ELF-1 (cell line): ENCODE measurements around the gene PPAN.
A peak's percentile ranks its signal among the peaks of the same experiment; 100 is the strongest.

Experiments
- DNase-seq: peaks from one replicate; pipeline ENCODE4 v3.0.0-alpha.2; 2016; ENCODE audit warnings: low read depth, low spot score

PPAN gene, protein sequence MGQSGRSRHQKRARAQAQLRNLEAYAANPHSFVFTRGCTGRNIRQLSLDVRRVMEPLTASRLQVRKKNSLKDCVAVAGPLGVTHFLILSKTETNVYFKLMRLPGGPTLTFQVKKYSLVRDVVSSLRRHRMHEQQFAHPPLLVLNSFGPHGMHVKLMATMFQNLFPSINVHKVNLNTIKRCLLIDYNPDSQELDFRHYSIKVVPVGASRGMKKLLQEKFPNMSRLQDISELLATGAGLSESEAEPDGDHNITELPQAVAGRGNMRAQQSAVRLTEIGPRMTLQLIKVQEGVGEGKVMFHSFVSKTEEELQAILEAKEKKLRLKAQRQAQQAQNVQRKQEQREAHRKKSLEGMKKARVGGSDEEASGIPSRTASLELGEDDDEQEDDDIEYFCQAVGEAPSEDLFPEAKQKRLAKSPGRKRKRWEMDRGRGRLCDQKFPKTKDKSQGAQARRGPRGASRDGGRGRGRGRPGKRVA

DNA sequence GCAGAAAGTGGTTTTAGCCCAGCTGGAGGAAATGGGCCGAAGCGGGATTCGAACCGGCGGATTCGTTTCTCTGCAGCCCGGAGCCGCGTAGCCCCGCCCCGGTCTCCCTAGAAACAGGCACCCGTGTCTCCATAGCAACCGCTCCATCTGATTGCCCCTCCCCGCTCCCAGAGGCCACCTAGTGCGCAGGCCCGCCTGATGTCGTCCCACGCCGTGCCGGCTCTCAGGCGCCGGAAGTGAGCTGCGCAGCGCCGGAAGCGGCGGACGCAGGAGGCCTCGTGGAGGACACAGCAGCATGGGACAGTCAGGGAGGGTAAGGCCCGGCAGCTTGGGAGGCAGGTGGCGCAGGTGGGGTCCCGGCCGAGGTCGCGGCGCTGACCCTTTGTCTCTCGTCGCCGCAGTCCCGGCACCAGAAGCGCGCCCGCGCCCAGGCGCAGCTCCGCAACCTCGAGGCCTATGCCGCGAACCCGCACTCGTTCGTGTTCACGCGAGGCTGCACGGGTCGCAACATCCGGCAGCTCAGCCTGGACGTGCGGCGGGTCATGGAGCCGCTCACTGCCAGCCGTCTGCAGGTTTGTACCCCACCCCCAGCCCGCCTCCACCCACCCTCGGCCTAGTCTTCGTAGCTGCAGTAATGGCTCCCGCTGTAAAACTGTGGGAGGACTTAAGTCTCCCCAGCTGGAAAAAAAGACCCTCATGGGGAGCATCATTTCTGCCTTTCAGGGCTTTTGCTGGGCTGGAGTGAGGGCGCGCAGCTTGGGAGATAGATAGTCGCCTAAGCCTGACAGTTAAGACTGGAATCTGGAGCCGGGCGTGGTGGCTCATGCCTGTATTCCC lies at the start of gene PPAN:
PPAN (plus strand) TSS at position 263 of the 837 bp plus-strand sequence; CDS start at position 296, 33 bp downstream.
- DNase-seq: peak; percentile 98

DNA sequence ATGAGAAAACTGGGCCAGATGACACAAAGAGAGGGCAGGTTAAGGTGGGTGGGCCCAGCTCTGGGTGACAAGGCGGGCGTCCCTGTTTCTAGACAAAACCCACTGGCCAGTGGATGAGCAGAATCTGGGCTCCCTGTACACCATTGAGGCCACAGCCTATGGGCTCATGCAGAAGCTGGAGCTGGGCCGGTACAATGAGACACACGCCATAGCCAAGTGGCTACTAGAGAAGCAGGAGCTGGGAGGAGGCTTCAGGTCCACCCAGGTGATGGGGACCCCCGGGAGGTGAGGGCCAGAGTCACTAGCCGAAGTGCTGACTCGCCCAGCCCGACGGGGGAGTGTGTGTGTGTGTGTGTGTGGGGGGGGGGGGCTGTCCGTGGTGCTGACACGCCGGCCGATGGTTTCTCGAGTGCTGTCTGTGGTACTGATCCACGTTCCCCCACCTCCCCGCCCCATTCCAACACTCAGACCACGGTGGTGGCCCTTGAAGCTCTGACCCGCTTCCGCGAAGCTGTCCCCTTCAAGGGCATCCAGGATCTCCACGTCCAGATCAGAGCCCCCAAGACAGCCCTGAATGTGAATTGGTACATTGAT lies 44.3 kb upstream of the PPAN start:
- DNase-seq: peak; percentile 55

DNA sequence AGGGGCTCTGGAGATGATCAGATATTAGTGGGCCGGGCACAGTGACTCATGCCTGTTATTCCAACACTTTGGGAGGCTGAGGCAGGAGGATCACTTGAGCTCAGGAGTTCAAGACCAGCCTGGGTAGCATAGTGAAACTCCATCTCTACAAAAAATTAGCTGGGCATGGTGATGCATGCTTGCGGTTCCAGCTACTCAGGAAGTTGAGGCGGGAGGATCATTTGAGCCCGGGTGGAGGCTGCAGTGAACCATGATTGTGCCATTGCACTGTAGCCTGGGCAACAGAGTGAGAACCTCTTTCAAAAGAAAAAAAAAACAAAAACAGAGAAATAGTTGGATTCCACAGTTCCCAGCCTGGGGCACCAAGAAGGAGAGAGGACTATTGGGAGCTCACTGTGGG lies 38.0 kb upstream of the PPAN start:
- DNase-seq: no peak

DNA sequence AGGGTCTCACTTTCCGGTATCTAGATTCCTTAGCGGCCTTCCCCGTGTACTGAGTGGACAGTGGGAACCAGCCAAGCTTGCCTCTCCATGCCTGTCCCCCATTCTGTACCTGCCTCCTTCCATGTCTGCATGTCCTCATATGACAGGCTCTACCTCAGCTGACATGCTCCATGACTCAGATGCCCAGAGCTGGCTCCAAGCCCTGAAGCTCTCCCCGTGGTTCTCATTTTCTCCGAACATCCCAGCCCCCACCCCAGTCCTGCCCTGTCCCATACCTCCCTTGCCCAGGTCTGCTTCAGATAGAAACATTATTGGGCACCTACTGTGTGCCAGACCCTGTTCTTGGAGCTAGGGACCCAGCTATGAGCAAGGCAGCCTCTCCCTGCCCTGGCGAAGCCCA lies 37.1 kb upstream of the PPAN start:
- DNase-seq: no peak

DNA sequence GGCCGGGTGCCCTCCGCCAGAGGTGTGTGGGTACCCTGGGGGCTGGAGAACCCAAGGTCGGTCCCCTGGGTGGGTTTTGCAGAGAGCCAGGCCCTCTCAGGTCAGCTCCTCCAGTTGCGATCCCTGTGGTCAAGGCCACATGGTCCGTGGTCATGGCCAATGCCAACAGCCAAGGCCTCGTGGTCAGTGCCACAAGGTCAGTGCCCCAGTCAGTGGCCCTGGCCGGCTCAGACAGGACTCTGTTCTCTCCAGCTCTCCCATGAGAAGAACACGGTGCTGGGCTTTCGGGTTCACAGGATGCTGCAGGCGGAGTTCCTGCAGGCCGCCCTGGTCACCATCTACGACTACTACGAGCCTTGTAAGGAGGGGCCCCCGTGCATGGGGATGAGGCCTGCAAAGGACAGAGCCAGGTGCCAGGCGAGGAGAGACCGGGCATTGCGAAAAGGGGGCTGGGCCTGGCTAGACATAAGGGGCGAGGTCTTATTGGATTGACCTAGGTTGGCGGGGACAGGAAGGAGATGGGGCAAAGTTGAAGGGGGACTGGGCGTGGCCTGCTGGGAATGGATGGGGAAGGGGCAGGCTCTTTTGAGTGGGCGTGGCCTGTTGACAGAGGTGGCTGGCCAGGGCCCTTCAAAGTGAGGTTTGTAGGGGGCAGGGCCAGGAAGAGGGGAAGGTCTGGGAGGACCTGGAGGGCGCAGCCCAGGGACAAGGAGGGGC lies 35.3 kb upstream of the PPAN start:
- DNase-seq: no peak

DNA sequence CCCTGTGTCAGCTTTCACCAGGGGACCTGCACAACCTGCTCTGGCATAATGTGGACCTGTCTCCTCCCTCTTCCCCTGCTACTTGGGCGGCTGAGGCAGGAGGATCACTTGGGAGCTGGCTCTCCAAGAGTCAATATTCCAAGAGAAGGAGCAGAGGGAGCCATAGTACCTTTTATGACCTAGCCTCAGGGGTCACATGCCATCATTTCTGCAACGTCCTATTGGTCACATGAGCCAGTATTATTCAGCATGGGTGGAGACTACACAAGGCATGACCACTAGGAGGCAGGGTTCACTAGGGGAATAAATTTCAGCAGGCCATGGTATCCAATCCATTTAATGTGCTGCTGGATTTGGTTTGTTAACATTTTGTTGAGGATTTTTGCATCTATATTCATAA lies 32.0 kb upstream of the PPAN start:
- no peak for DNase-seq

DNA sequence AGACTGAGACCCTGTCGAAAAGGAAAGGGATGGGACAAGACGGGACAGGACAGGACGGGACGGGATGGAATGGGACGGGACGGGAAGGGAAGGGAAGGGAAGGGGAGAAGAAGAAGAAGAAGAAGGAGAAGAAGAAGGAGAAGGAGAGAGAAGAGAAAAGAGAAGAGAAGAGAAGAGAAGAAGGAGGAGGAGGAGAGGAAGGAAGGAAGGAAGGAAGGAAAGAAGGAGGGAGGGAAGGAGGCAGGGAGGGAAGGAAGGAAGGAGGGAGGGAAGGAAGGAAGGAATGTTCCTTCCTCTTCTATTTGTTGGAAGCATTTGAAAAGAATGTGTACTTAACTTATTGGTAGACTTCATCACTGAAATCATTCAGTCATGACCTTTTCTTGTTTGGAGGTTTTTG lies 29.6 kb upstream of the PPAN start:
- DNase-seq: no peak

DNA sequence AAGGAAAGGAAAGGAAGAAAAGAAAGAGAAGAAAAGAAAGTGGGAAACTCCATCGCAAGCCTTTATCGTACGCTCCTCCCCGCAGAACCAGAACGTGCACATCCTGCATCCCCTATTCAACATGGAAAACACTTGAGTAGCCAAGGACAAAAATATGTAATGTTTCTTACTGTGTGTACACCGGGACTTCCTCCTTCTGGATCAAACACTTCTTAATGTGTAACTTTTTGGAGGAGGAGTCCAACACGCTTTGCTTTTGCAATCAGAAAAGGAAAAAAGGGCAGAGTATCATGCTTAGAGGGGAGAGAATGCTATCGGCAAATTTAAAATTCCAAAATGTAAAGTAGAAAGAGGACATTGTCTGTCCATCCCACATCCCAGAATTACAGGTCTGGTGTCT lies 27.8 kb upstream of the PPAN start:
- no peak for DNase-seq

DNA sequence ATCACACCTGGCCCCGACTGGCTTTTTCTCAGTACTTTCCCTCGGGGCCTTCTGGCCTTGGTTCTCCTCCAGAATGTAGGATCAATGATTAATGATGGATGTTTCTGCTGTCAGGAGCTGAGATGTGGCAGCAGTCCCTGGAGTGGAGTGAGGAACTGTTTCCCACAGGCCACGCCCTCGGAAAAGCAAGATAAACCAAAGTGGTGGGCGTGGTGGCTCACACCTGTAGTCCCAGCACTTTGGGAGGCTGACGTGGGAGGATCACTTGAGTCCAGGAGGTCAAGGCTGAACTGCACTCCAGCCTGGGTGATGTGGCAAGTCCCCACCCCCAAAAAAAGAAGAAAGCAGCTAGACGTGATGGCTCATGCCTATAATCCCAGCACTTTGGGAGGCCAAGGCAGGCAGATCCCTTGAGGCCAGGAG lies 27.1 kb upstream of the PPAN start:
- no peak for DNase-seq

DNA sequence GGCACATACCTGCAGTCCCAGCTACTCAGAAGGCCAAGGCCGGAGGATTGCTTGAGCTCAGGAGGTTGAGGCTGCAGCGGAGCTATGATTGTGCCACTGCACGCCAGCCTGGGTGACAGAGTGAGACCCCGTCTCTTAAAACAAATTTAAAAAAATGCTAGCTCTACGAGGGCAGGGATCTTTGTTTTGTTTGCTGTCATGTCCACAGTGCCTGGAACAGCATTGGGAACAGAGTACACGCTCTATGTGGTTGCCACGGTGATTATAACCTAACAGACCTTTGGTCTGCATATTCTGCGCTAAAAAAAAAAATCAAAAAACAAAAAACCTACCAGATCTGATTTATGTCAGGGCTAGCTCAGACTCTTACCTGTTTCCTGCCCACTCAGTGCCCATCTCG lies 22.3 kb upstream of the PPAN start:
- DNase-seq: no peak

DNA sequence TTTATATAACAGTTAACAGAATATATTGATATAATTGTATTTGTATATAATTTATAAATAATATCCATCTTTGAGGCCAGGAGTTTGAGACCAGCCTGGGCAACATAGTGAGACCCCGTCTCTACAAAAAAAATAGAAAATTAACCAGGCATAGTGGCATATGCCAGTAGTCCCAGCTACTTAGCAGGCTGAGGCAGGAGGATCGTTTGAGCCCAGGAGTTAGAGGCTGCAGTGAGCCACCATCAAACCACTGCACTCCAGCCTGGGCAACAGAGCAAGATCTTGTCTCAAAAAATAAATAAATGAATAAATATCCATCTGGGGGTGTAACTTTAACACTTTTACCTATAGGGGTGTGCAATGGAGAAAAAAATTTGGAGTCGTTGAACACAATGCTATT lies 21.4 kb upstream of the PPAN start:
- no peak for DNase-seq

DNA sequence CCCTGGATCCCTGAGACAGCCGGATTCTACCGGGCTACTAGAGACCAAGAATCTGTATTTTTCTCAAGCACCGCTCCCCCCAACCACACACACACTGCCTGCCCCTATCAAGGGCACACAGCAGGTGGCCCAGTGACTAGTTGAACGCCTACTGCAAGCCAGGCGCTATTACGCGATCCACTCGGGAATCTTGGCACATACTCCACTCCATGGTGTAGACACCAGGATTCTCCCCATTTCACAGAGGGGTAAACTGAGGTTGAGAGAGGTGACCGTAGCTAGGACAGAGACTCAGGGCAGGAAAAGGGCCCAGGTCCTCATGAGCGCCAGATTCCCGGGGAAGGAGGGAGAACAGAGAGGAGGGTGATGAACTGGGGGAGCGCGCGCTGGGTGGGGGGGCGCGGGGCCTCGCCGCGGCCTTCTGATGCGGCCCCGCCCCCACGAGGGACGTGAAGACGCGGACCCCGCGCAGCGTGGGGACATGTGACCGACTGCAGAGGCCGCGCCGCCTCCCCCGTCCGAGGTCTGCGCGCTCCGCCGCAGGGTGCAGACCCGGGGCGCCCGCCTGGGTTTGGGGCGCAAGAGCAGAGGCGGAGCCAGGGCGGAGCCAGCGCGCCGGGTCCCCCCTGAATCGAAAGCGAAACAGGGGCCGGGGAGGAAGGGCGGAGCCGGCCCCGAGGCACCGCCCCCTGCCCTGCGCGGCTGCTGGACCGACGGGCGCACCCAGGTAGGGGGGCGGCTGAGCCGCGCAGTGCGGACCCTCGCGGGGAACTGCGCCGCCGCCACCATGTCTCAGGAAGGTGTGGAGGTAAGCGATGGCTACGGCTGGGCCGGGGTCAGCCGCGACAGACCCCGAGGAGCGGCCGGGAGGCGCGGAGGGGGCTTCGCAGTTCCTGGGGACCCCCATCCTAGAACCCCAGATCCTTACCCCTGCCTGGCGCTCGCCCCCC lies 20.2 kb upstream of the PPAN start, which contains the start of gene SHFL:
SHFL (plus strand) TSS at position 677 of the 950 bp plus-strand sequence; CDS start at position 788, 111 bp downstream.
- DNase-seq: no peak

DNA sequence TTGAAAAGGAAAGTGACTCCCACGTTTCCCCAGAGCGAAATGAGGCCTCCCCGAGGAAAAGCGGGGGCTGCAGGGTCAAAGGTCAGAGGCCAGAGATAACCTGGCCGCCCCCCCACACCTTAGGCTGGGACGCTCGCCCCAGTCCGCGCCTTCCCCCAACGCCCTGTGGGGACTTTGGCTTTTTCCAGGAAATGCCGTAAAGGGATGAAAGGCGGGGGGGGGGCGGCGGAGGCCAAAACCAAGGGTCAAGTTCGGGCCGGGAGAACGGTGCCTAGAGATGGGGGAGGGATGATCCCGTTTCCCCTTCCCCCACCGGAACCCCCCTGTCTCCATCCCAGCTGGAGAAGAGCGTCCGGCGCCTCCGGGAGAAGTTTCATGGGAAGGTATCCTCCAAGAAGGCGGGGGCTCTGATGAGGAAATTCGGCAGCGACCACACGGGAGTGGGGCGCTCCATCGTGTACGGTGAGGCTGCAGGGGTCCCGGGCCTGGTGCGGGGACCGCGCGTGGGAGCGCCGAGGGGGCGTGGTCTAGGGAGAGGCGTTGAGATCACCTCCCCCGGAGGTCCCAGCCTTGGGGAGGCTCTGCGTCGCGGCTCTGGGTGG lies 19.5 kb upstream of the PPAN start:
- DNase-seq: no peak

DNA sequence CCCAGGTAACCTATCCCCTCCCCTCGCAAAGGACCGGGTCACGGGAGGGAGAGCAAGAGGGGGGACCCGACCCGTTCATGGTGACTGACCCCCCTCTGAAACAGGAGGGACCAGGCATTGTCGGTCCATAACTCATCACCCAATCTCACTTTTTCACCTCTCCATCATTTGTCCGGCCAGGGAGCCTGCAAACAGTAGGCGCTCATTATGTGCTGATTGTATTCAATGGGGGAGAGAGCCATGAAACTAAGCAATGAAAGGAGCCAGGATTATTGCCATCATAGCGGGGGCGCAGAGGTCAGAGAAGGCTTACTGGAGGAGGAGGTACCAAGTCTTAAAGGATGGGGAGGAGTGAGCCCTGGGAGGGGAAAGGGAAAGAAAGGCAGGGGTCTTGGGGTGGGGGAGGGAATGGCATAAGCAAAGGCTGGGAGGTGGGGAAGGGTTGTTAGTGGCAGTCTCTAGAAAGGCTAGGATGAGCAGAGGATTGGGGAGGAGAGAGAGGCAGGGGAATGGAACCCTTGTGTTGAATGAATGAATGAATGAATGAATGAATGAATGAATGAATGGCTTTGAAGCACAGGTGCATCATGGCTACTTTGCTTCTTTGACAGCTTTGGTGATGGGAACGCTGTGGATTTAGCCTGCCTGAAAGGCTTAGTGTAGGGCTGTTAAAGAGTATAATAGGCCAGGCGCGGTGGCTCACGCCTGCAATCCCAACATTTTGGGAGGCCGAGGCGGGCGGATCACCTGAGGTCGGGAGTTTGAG lies 18.7 kb upstream of the PPAN start:
- no peak for DNase-seq

DNA sequence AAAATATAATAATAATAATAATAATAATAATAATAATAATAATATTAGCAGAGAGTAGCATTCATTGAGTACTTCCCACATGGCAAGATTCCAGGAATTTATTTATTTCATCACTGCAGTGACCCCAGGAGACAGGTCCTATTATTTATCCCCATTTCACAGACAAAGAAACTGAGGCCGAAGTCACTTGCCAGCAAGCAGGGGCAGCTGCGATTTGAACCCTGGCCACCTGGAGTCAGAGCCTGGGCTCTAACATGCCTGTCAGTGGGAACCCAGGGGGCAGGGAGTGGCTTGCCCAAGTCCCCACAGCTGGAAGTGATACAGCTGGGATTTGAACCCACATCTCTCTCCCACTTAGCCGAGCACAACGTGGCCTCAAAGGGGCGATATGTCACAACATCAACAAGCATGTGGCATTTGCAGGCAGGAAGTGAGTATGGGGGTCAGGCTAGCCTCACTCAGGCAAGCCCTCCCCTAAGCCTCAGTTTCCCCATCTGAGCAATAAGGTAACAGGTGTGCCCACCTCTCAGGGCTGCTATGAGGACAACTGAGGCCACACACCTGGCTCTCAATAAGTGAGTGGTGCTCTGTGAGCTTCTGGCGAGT lies 17.1 kb upstream of the PPAN start:
- no peak for DNase-seq

DNA sequence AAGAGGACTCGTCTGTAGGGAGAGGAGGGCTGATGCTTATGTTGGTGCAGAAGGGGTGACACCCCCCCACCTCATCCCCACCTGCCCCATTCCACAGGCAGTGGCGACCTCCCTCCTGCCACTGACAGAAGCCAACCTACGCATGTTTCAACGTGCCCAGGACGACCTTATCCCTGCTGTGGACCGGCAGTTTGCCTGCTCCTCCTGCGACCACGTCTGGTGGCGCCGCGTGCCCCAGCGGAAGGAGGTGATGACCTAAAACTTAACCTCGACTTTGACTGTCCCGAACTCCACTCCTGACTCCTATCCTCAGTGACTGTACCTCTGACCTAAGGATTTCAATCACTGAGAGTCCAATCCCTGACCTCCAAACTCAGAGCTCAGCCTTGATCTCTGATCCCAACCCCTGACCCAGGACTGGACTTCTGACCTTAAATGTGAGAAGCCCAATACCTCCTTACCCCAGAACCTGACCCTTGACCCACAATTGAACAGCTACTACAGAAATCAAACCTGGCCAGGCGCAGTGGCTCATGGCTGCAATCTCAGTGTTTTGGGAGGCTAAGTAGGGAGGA lies 16.3 kb upstream of the PPAN start:
- no peak for DNase-seq

DNA sequence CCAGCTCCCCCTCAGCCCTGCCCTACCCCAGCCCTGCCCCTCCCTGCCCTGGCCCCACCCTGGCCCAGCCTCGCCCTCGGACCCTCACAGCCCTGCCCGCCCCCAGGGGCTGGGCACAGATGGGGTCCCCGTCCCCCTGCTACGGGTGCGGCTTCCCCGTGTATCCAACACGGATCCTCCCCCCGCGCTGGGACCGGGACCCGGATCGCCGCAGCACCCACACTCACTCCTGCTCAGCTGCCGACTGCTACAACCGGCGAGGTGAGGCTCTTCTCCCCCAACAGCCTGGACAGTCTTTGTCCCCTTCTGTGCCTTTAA lies 14.8 kb upstream of the PPAN start:
- no peak for DNase-seq

DNA sequence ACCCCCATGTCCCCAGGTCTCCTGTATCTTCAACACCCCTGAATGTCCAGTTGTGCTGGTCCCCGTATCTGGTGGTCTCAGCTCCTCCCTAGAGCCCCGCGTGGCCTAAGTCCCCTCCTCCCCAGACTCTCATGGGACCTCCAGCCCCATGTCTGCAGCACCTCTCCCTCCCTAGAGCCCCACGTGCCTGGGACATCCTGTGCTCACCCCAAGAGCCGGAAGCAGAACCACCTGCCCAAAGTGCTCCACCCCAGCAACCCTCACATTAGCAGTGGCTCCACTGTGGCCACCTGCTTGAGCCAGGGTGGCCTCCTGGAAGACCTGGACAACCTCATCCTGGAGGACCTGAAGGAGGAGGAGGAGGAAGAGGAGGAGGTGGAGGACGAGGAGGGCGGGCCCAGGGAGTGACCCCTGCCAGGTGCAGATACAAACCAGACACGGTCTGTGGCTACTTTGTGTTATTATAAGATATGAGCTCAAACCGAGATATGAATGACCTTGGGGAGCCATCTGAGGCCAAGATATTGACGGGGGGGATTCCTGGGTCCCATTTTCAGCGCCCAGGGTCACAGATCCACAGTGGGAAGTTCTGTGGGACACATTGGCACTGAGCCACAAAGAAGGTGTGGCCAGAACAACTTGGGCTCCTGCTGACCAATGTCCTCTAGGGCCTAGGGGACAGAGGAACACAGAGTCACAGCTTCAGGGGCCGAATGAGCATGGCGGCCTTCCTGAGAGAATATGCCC lies 14.1 kb upstream of the PPAN start:
- no peak for DNase-seq
